GM18526 (cell line): ENCODE results near the gene ZNF160.

Source experiments
- POLR2A ChIP-seq: IDR thresholded peaks from 3 replicates; pipeline ENCODE4 v1.6.1; 2011; ENCODE audit not compliant: insufficient read length; ENCODE audit errors: extremely low read depth

Gene ZNF160

DNA sequence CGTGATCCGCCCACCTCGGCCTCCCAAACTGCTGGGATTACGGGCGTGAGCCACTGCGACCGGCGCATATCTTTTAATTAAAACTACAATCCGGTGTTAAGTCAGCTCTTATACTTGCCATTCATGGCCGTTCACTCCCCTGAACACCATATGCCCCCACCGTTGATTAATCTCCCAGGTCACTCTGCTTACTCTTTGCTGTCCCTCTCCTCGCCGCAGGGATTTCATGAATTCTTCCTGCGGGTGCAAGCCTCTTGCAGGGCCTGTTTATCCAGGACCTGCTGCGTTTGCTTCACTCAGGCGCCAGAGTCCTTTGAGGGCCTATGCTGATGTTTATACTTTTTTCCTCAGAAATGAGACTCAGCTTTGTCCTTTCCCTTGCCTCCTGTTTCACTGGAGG is 57.7 kb downstream of the ZNF160 start:
- no peak for TF ChIP-seq POLR2A

DNA sequence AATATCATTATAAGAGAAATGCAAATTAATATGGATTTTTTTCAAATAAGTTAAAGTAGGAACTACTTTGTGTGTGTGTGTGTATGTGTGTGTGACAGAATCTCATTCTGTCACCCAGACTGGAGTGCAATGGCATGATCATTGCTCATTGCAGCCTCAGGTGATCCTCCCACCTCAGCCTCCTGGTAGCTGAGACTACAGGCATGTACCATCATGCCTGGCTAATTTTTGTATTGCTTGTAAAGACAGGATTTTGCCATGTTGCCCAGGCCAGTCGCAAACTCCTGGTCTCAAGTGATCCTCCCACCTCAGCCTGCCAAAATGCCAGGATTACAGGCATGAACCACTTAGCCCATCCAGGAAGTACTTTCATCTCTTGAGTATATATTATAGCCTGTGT is 61.9 kb downstream of the ZNF160 start:
- TF ChIP-seq POLR2A = no peak

DNA sequence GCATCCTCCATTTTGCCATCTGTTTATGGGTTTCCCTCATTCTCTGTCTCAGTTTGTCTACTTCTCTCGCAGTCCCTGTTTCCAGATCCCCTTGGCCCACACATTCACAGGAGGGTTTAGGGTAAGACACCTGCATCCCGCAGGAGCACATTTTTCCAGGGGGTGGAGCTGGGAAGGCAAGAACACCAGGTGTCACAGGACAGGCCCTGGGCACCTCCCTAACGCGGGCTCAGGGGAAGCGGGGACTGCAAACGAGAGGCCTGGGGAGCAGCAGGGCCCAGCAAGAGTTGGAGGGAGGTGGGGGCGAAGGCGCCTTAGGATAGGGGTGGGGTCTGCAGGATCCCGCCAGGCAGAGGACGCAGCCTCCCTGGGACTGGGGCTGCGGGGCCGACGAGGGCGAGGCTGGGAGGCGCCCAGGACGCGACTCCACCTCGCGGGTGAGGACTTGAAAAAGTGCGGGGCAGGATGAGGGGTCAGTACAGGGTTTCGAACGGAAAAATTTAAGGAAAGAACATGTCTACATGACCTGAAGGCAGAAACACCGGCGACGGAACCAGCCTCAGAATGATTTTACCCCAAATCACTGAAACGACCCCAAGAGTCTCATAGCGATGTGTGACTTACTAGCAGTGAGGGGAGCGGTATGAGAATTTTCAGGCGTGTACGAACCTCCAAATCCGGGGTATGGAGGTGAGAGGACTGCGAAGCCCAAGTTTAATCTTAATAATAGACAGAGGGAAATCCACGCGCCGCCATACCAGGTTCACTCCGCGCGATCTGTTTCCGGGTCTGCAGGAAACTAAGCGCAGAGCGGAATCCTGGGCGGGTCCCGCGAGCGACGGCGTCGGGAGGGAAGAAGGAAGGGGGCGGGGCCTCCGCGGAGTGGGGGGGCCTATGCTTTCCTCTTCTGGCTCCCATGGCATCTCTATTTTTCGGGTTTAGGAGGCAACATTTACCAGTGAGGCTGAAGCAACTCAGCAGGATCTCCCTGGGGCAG is 65.8 kb downstream of the ZNF160 start:
- no peak for TF ChIP-seq POLR2A

DNA sequence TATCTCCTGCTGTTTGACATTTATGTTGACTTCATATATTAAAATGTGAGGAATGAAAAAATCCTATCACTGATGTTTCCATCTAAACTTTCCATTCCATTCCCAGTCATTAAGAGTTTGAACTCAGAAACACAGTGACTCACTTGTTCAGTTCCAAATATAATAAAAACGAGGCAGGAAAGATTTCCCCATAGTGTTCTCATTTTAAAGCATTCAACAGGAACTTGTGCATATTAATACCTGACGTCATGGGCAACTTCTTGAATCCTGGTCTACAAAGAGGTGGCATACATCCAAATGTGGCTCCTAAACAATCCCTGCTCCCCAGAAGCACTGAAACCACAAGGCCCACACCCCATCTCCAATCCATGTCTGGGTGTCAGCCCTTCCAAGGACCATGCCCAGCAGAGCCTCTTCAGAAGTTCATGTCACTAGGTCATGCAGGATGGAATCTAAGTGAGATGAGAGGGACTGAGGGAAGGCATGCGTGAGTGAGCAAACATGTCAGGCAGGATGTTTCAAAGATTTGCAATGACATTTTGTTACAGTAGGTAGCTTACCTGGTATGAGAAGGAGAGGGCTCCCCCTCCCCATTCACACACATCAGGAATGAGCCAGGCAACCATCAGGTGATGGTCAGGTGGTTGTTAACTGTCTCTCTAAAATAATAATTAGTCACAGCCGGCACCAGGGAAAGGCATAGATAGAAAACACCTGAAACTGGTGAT is 68.1 kb downstream of the ZNF160 start:
- no peak for TF ChIP-seq POLR2A

DNA sequence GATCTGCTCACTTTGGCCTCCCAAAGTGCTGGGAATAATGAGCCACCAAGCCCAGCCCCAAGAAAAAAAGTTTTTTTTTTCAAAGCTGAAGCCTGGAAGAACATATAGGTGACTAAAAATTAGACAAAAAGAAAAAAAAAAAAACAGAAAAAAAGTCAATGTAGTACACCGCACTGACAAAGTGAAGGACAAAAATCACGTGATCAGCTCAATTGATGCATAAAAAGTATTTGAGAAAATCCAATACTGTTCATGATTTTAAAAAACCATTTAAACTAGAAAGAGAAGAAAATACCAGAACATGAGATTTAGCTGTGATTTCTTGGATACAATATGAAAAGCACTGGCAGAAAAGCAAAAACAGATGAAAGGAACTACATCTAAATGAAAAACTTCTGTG is 69.2 kb downstream of the ZNF160 start:
- TF ChIP-seq POLR2A = no peak

DNA sequence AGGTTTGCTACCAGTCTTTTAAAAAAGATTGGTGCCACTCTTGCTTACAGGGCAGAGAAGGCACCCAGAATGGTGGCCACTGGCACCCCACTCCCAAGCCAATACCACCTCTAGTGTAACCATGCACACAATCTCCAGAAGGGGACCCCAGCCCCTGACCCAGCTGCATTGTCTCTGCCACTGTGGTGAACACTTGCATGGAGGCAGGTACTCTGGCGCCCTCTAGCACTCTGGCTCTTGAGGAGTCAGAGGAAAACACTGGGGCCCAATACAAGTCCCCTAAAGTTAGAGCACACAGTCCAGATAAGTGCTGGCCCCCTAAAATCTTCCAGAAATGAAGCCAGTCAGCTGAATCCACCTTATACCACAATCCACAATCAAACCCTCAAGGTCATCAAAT is 83.5 kb downstream of the ZNF160 start:
- TF ChIP-seq POLR2A = no peak
